ENCODE data around the gene SERTAD3.
"Not testable (repeated sequence)": the region's sequence is repeated elsewhere in the genome, so short reads cannot be mapped to it uniquely, and the experiment has no call there.

The SERTAD3 gene

GRCh38 chr19:40444000-40444824 lies at the start of gene SERTAD3:
Gene SERTAD3 (minus strand): TSS chr19:40444335. CDS start chr19:40442080, 2,255 bp downstream.
- DNase-seq (ENCODE audit: extremely low read depth in 1 of 2, low read depth in 1 of 2), result peak; percentile 92 to 95

GRCh38 chr19:40493778-40494177 lies 49.6 kb upstream of the SERTAD3 start:
- DNase-seq (ENCODE audit: extremely low read depth in 1 of 2, low read depth in 1 of 2), result no peak

GRCh38 chr19:40492274-40492673 lies 48.1 kb upstream of the SERTAD3 start:
- no peak for DNase-seq (ENCODE audit: extremely low read depth in 1 of 2, low read depth in 1 of 2)

GRCh38 chr19:40489882-40490230 lies 45.7 kb upstream of the SERTAD3 start:
- DNase-seq (ENCODE audit: extremely low read depth in 1 of 2, low read depth in 1 of 2), result no peak

- DNase-seq (ENCODE audit: extremely low read depth in 1 of 2, low read depth in 1 of 2), result no peak
Measured at GRCh38 chr19:40486017-40486416, 41.9 kb upstream of the SERTAD3 start.

GRCh38 chr19:40475878-40476644 lies 31.9 kb upstream of the SERTAD3 start:
- DNase-seq (ENCODE audit: extremely low read depth in 1 of 2, low read depth in 1 of 2), result not testable (repeated sequence)

GRCh38 chr19:40474737-40475136 lies 30.6 kb upstream of the SERTAD3 start:
- no peak for DNase-seq (ENCODE audit: extremely low read depth in 1 of 2, low read depth in 1 of 2)

- no peak for DNase-seq (ENCODE audit: extremely low read depth in 1 of 2, low read depth in 1 of 2)
Measured at GRCh38 chr19:40472516-40472915, 28.4 kb upstream of the SERTAD3 start.

- no peak for DNase-seq (ENCODE audit: extremely low read depth in 1 of 2, low read depth in 1 of 2)
Measured at GRCh38 chr19:40471111-40471510, 27.0 kb upstream of the SERTAD3 start.

- DNase-seq (ENCODE audit: extremely low read depth in 1 of 2, low read depth in 1 of 2), result no peak
Measured at GRCh38 chr19:40469011-40469410, 24.9 kb upstream of the SERTAD3 start.

GRCh38 chr19:40466985-40467734 lies 23.0 kb upstream of the SERTAD3 start, which contains the start of gene SPTBN4:
Gene SPTBN4 (plus strand): TSS chr19:40467001. CDS start chr19:40472622, 5,621 bp downstream.
- DNase-seq (ENCODE audit: extremely low read depth in 1 of 2, low read depth in 1 of 2), result no peak

GRCh38 chr19:40466219-40466984 lies 22.3 kb upstream of the SERTAD3 start:
- peak; percentile 46 to 71 for DNase-seq (ENCODE audit: extremely low read depth in 1 of 2, low read depth in 1 of 2)

- DNase-seq (ENCODE audit: extremely low read depth in 1 of 2, low read depth in 1 of 2), result peak; percentile 98 to 99
Measured at GRCh38 chr19:40465557-40466218, 21.6 kb upstream of the SERTAD3 start, which contains the start of gene BLVRB. Gene BLVRB (minus strand): TSS chr19:40465745. CDS start chr19:40465688, 57 bp downstream.

GRCh38 chr19:40465025-40465556 lies 21.0 kb upstream of the SERTAD3 start:
- no peak for DNase-seq (ENCODE audit: extremely low read depth in 1 of 2, low read depth in 1 of 2)

- peak in 1 of 2 donors; percentile 39 for DNase-seq (ENCODE audit: extremely low read depth in 1 of 2, low read depth in 1 of 2)
Measured at GRCh38 chr19:40464059-40465024, 20.2 kb upstream of the SERTAD3 start.

- not testable (repeated sequence) for DNase-seq (ENCODE audit: extremely low read depth in 1 of 2, low read depth in 1 of 2)
Measured at GRCh38 chr19:40463587-40464037, 19.5 kb upstream of the SERTAD3 start.

GRCh38 chr19:40461669-40462221 lies 17.6 kb upstream of the SERTAD3 start:
- DNase-seq (ENCODE audit: extremely low read depth in 1 of 2, low read depth in 1 of 2), result no peak

- no peak for DNase-seq (ENCODE audit: extremely low read depth in 1 of 2, low read depth in 1 of 2)
Measured at GRCh38 chr19:40460185-40460584, 16.1 kb upstream of the SERTAD3 start.

Data from stimulated activated CD8-positive, alpha-beta memory T cell treated with anti-CD3 and anti-CD28 coated beads, Interleukin-7, amount 100 ng/mL, for 48 hours (primary cell).